Progenitor cell of endocrine pancreas (in vitro differentiated cells): ENCODE results near the gene DOCK1. TPM values are rescaled to one million over a fixed set of nuclear protein-coding genes. Genes with fewer than 3 reads are reported as not detected.

Source experiments
- DNase-seq: peaks from one replicate; pipeline ENCODE4 v3.0.0; 2021; ENCODE audit warnings: low spot score; ENCODE audit not compliant: unreplicated experiment
- H3K27ac Mint-ChIP-seq: 2 replicates; pipeline ENCODE4 v1.8.0; 2021; ENCODE audit warnings: mild to moderate bottlenecking, moderate library complexity, mixed read lengths
- H3K27me3 Mint-ChIP-seq: 2 replicates; pipeline ENCODE4 v1.8.0; 2021; ENCODE audit warnings: mixed read lengths
- H3K36me3 Mint-ChIP-seq: 2 replicates; pipeline ENCODE4 v1.8.0; 2022; ENCODE audit warnings: mixed read lengths; ENCODE audit not compliant: insufficient read depth
- H3K4me1 Mint-ChIP-seq: 2 replicates; pipeline ENCODE4 v1.8.0; 2021; ENCODE audit warnings: low read depth, mixed read lengths
- H3K4me3 Mint-ChIP-seq: 2 replicates; pipeline ENCODE4 v1.8.0; 2021; ENCODE audit warnings: low read depth, mild to moderate bottlenecking, moderate library complexity, mixed read lengths
- H3K9me3 Mint-ChIP-seq: 2 replicates; pipeline ENCODE4 v1.8.0; 2021; ENCODE audit warnings: low read depth, mixed read lengths
- total RNA-seq: library from RNA; stranded (reverse); gene quantifications from 2 replicates; pipeline ENCODE4 v1.2.1, GENCODE V29; 2021
- TF ChIP-seq, protein P1 (sequence below): fragments of 200-600 bp; sonication (generic); IDR thresholded peaks from one replicate; pipeline ENCODE4 v1.5.0; 2021; ENCODE audit warnings: antibody characterized with exemption, mild to moderate bottlenecking; ENCODE audit not compliant: unreplicated experiment

DOCK1 gene
- total RNA-seq, 1 donor from 2014 or later: 77.8 TPM

DNA sequence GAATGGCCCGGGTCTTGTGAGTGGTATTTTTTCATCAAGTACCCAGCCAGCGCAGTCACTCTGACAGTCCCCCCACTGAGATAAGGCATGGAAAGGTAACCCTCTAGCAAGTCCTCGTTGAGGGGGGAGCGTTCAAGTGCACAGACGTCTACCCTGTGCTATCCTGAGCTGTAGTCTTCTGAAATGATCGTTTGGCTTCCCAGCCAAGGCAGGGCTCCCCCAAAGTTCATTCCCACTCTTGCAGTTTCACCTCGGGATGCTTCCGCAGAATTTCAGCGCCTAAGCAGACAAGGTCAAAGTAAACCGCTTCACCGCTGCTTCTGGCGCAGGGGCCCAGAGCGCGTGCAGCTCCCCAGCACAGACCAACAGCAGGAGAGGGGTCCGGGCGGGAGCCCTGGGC, 289.4 kb downstream of the DOCK1 start:
- H3K27me3 Mint-ChIP-seq: peaks cover 71% of the 10 kb centered on the region
- peaks cover 7% of the 10 kb centered on the region for H3K4me1 Mint-ChIP-seq
- DNase-seq: no peak
- peaks cover 2% of the 10 kb centered on the region for H3K36me3 Mint-ChIP-seq
- no peak overlapping the region for H3K27ac Mint-ChIP-seq
- H3K9me3 Mint-ChIP-seq: no peaks in the 10 kb centered on the region
- TF ChIP-seq, protein P1, sequence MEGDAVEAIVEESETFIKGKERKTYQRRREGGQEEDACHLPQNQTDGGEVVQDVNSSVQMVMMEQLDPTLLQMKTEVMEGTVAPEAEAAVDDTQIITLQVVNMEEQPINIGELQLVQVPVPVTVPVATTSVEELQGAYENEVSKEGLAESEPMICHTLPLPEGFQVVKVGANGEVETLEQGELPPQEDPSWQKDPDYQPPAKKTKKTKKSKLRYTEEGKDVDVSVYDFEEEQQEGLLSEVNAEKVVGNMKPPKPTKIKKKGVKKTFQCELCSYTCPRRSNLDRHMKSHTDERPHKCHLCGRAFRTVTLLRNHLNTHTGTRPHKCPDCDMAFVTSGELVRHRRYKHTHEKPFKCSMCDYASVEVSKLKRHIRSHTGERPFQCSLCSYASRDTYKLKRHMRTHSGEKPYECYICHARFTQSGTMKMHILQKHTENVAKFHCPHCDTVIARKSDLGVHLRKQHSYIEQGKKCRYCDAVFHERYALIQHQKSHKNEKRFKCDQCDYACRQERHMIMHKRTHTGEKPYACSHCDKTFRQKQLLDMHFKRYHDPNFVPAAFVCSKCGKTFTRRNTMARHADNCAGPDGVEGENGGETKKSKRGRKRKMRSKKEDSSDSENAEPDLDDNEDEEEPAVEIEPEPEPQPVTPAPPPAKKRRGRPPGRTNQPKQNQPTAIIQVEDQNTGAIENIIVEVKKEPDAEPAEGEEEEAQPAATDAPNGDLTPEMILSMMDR: no peak
- peak overlapping the region; percentile 41 for H3K4me3 Mint-ChIP-seq

DNA sequence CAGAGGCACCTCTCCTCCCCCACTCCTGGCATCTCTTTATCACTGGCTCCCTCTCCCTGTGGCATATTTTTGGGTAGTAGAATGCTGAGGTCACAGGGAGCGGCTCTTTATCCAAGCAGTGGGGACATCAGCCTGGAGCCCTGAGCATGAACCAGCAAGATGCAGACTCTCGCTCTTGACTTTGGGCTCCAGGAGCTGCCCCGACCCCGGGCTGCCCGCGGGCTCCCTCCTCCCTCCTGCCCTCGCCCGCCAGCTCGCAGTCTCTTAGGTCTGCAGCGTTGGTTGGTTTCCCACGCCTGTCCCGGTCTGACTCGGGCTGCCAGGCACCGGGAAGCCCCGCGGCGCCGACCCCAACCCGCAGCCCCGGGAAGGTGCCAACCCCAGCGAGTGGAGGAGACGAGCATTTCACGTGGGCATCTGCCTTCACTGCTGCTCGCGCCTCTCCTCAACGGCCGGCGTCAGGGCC, 289.8 kb downstream of the DOCK1 start:
- Mint-ChIP-seq H3K4me3 (peak overlapping the region; percentile 41), H3K9me3 (no peaks in the 10 kb centered on the region), H3K27me3 (peaks cover 67% of the 10 kb centered on the region), H3K27ac (no peak overlapping the region), H3K4me1 (peaks cover 3% of the 10 kb centered on the region), H3K36me3 (peaks cover 2% of the 10 kb centered on the region)
- no peak for DNase-seq
- TF ChIP-seq, protein P1: no peak

DNA sequence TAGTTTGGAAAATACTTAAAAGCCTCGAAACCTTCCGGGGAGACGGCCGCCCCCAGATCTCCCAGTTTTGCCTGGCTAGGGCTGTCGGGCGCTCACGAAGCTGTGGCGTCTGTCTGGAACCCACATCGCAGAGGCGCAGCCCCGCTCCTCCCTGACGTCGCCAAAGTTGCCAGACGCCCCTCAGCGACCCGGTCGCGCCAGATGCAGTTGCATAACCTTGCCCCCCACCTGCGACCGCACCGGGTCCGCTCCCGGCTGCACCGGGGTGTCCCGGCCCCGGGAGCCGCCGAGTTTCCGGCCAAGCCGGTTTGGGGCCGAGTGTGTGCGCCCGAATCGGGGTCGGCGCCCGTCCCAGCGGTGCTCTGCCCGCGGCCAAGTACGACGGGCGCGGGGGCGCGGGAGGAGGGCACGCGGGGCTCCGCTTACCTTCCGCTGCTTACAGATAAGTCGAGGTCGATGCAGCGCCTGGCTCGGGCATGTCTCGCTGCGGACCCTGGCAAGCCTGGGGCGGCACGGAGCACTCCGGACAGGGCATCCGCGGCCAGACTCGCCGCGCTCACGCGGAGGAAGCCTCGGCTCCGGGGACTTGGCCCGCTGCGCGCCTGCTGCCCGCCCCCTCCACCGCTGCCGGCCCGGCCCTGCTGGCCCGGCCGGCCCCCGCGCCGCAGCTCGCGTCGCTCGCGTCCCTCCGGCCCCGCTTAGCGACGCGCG, 290.5 kb downstream of the DOCK1 start:
- Mint-ChIP-seq H3K27ac (no peak overlapping the region), H3K27me3 (peaks cover 65% of the 10 kb centered on the region), H3K4me3 (no peak overlapping the region), H3K36me3 (peaks cover under 1% of the 10 kb centered on the region), H3K4me1 (peaks cover 2% of the 10 kb centered on the region), H3K9me3 (no peaks in the 10 kb centered on the region)
- TF ChIP-seq, protein P1: no peak
- DNase-seq: no peak

DNA sequence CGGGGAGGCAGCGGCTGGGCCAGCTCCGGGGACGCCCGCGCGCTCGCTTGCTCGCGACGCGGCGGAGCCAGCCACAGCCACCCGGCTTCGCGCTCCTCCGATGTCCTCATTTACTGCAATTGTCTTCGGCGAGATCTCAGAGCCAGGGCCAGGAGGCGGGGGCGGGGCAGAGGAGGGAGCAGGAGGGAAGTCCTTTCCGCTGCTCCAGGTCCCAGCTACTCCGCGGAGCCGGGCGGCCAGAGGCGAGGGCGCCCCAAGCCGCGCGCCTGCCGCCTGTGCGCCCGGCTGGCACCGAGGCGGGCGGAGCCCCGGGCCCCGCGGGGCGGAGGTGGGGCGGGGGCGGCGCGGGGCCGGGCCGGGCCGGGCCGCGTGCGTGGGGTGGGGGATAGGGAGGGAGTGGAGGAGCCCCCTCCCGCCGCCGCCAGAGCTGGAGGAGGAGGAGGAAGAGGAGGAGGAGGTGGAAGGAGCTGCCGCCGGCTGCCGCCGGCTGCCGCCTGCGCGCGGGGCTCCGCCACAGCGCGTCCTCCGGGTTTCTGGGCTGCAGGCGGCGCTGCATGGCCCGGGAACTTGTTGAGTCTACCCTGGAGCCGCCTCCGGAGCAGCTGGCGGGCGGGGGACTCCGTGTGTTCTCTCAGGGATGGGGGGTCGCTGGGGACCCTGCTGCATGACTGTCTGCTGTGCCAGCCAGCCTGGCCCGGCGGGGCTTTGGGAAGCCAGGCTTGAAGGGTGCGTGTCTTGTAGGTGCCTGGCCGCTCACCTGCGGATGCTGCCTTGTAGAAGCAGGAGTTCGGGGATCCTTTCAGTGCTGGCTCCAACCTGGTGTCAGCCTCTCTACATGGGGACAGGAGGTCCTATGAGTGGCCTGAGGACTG, 291.3 kb downstream of the DOCK1 start, which contains the start of gene INSYN2A:
Gene INSYN2A, minus strand, starts transcription at position 310 of the 872 bp plus-strand sequence. CDS start 20,196 bp downstream, outside the sequence.
- no peak for DNase-seq
- H3K4me3 Mint-ChIP-seq: peak within 1 kb of the TSS; percentile 68
- no peaks in the 10 kb centered on the region for H3K36me3 Mint-ChIP-seq
- TF ChIP-seq, protein P1: peak; percentile 38
- H3K27me3 Mint-ChIP-seq: peaks cover 58% of the 10 kb centered on the region
- no peak within 1 kb of the TSS for H3K27ac Mint-ChIP-seq
- no peaks in the 10 kb centered on the region for H3K9me3 Mint-ChIP-seq
- no peaks in the 10 kb centered on the region for H3K4me1 Mint-ChIP-seq

DNA sequence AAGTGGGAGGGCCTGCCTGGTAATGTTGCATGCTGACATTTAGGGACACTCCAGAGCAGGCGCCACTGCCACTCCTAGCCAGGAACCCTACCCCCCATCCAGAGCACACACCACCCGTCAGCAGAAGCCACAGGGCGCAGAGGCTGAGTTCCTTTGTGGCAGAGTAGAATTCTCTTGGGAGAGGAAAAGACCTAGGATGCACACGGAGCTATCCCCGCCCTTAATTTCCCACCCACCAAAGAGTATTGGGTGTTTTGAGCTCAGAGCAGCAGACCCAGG, 291.9 kb downstream of the DOCK1 start:
- no peak for DNase-seq
- no peak overlapping the region for H3K27ac Mint-ChIP-seq
- H3K36me3 Mint-ChIP-seq: no peaks in the 10 kb centered on the region
- peak overlapping the region; percentile 68 for H3K4me3 Mint-ChIP-seq
- peaks cover 52% of the 10 kb centered on the region for H3K27me3 Mint-ChIP-seq
- no peaks in the 10 kb centered on the region for H3K9me3 Mint-ChIP-seq
- TF ChIP-seq, protein P1: no peak
- no peaks in the 10 kb centered on the region for H3K4me1 Mint-ChIP-seq
